HG02938 (cell line): ENCODE measurements around the gene P4HA1.

Experiments used
- ATAC-seq: cut with Tn5 transposase; IDR thresholded peaks from one replicate; pipeline ENCODE4 v1.9.1; 2021; ENCODE audit warnings: mild to moderate bottlenecking, moderate library complexity; ENCODE audit not compliant: unreplicated experiment

Gene P4HA1

GRCh38 chr10:73094986-73095480 lies 1.6 kb downstream of the P4HA1 start:
- ATAC-seq: no peak

DNA sequence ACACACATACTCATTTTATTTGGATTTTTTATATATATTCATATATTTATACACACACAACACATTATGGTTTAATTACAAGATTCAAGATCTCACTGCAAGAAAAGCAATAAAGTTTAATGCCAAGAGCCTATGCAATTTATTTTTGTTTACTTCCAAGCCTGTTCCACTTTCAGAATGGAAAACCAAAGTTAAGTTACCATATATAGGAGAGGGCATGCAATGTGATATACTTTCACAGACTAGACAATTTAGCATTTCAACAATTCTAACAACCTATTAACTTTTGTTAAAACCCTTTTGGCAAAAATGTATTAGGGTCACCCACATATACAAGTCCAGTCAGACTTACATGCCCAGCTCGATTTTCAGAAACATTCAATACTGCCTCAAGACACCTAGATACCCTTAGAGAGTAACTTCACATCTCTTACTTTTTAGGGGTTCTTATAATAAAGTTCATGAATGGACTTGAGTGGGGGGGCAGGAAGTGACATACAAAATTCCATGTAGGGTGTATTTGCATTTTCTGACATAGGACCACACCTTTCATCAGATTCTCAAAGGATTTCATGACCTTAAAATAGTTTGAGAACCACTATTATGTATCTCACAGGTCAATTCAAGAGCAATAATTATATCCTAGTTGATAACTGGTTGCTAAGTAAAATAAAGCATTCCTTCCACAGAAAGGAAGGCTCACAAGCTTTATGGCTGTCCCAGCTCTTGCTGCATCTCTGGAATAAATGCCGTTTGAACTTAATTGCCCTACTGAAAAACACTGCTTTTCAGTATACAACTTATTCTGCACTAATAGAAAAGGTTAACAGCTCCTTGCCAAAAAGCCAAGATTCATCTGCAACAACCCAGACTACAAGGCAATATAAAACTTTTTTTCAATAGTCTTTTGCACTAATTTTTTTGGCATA lies 2.5 kb downstream of the P4HA1 start:
- ATAC-seq: no peak

DNA sequence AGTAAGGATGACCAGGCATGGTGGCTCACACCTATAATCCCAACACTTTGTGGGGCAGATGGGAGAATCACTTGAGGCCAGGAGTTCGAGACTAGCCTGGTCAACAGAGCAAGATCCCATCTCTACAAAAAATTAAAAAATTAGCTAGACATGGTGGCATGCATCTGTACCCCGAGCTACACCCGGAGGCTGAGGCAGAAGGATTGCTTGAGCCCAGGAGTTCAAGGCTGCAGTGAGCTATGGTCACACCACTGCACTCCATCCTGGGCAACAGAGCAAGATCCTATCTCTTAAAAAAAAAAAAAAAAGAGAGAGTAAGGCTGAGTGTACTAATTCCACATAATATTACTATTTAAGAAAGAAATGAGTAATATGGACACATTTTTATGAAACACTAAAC lies 3.8 kb downstream of the P4HA1 start:
- ATAC-seq: no peak

DNA sequence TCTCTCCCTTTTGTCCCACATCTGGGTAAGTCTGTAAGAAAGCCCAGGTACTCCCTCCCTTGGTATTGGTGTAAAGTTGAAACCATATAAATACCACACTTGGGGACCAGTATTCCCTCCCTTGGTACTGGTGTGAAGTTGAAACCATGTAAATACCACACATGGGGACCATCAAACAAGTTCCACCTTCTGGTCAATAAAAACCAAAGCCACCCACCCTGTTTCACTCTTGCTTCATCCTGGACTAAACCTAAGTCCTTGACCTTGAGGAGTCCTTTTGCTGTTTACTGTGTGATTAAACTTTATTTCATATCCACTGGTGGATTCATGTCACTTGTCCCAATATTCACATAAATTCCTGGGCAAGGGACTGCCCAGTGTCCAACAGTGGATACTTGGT lies 8.4 kb downstream of the P4HA1 start:
- no peak for ATAC-seq

GRCh38 chr10:73086816-73087215 lies 9.8 kb downstream of the P4HA1 start:
- no peak for ATAC-seq

DNA sequence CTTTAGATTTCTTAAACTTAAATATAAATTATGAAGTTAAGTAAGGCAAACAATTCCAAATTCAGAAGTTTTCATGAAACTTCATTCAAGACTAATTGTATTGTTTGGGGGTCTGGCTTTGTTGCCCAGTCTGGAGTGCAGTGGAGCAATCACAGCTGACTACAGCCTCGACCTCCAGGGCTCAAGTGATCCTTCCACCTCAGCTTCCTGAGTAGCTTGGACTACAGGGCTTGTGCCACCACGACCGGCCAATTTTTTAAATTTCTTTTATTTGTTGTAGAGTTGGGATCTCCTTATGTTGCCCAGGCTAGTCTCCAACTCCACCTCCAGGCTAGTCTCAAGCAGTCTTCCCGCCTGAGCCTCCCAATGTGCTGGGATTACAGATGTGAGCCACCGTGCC lies 12.5 kb downstream of the P4HA1 start:
- ATAC-seq: no peak

GRCh38 chr10:73083221-73083620 lies 13.4 kb downstream of the P4HA1 start:
- no peak for ATAC-seq

GRCh38 chr10:73079779-73080541 lies 16.7 kb downstream of the P4HA1 start:
- peak; percentile 69 for ATAC-seq

GRCh38 chr10:73076360-73077183 lies 20.1 kb downstream of the P4HA1 start:
- ATAC-seq: no peak

GRCh38 chr10:73075829-73076228 lies 20.8 kb downstream of the P4HA1 start:
- ATAC-seq: no peak

- no peak for ATAC-seq
Measured at GRCh38 chr10:73073627-73074026, 23.0 kb downstream of the P4HA1 start.

DNA sequence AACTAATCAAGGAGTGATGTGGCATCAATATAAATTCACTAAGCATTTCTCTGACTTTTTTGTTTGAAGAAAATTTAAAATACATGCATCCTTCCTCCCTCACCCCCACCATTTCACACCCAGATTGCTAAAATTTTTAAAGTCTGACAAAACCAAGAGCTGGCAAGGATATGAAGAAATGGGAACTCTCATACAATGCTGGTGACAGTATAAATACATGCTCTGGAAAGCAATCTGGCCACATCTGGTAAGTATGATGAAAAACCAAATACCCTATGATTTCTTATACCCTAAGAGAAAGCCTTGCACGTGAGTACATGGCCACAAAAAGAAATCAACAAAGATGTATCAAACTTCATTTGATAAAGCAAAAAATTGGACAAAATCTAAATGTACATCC lies 31.2 kb downstream of the P4HA1 start:
- no peak for ATAC-seq

DNA sequence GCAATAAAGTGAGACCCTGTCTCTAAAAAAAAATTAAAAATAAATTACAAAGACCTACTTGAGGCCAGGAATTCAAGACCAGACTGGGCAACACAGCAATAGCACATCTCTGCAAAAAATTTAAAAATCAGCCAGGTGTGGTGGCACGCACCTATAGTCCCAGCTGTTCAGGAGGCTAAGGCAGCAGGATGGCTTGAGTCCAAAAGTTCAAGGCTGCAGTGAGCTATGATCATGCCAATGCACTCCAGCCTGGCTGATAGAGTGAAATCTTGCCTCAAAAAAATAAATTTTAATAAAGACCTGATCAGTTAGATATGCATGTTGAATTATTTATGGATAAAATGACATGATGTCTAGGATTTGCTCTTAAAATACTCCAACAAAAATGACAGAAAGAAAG lies 34.9 kb downstream of the P4HA1 start:
- ATAC-seq: no peak

- no peak for ATAC-seq
Measured at GRCh38 chr10:73060738-73061635, 35.7 kb downstream of the P4HA1 start.

DNA sequence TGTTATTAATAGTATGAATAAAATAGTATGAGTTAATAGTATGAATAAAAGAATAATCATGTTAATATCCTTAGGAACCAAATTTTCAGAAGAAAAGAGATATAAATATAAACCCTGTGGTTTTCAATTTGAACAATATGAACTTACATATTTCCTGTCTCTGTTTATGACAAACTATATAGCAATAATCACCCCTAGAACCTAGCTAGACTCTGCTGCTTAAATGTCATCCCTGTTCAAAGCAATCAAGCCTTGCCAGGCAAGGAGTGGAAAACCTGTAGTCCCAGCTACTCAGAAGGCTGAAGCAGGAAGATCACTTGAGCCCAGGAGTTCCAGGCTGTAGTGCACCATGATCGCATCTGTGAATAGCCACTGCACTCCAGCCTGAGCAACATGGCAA lies 36.5 kb downstream of the P4HA1 start:
- ATAC-seq: no peak

GRCh38 chr10:73058057-73058591 lies 38.5 kb downstream of the P4HA1 start:
- no peak for ATAC-seq

DNA sequence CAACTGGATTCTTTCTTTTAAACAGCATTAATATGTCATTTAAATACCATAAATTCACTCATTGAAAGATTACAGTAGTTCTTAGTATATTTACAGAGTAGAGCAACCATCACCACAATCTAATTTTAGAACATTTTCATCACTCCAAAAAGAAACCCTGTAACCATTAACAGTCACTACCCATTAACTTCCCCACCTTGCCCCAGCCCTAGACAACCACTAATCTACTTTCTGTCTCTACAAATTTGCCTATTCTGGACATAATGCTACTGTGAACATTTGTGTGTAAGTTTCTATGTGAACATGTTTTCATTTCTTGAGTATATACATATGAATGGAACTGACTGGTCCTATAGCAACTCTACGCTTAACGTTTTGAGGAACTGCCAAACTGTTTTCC lies 42.4 kb downstream of the P4HA1 start:
- ATAC-seq: peak; percentile 94

- no peak for ATAC-seq
Measured at GRCh38 chr10:73053275-73053674, 43.4 kb downstream of the P4HA1 start.

DNA sequence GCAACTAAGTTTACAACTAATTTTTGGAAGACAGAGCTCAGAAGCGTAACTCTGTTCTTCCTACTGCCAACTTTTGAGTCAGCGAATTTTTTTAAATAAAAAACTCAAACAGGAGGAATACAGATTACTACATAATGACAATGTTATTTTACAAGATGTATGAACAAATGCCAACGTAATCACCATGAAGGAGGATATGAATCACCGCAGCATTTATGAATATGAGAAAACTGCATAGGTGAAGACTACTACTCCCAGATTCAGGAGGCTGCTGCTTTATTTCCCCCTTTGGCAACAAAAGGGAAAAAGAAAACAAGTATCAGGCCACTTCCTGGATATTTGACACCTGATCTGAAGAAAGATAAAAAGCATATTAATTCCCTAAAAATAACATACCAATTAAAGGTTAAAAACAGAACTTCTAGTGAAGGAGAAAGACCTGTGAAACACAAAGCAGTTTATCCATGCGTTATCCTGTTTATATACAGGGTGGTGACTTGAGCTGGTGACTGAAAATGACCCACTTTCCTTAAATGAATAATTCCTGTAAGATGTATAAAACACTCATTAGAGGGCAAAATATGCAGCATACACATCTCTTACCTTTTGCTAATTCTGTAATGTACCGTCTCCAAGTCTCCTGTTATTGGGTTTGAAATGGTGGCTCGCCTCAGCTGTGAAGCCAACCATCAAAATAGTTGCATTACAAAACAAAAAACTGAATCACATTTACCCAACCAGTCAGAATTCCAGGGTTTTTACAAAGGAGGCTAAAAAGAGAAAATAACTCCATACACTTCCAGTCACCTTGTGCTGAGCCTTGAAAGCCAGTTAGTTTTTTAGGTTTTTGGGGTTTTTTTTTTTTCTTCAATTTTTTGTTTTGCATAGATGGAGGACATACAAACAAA lies 52.0 kb downstream of the P4HA1 start:
- ATAC-seq: no peak
